OCI-LY7 (cell line): Measurements from ENCODE around the gene MORN1. TPM values are rescaled to one million over a fixed set of nuclear protein-coding genes. Genes with fewer than 3 reads are reported as not detected.

Experiments used
- BruUV-seq: library from RNA; stranded (reverse); fragments of 400-500 nt; replicated peaks from 2 replicates; lab custom pipeline; 2021; lab: Mats Ljungman, UMichigan
- CTCF ChIA-PET: fragments of 300-600 bp; sonication (Branson Sonifier 250); formaldehyde crosslinking; loops from one replicate; lab custom pipeline; 2022; ENCODE audit warnings: antibody characterized with exemption; ENCODE audit not compliant: unreplicated experiment; lab: Charles Lee
- POLR2A ChIA-PET: fragments of 300-600 bp; sonication (Branson Sonifier 250); formaldehyde crosslinking; loops from one replicate; lab custom pipeline; 2022; ENCODE audit warnings: antibody characterized with exemption; lab: Charles Lee
- DNase-seq: peaks from one replicate; pipeline ENCODE4 v3.0.0-alpha.2; 2015; ENCODE audit warnings: low spot score
- H2AFZ ChIP-seq: fragments of 200-600 bp; sonication (generic), shearing (Covaris generic); 2 replicates; pipeline ENCODE4 v1.6.1; 2014; ENCODE audit warnings: mild to moderate bottlenecking, antibody characterized with exemption, low read length, moderate library complexity
- H3K27ac ChIP-seq: fragments of 200-600 bp; sonication (generic); 2 replicates; pipeline ENCODE4 v1.5.1; 2014; ENCODE audit warnings: mixed run types, low read depth, mild to moderate bottlenecking, moderate library complexity, low read length, inconsistent platforms; ENCODE audit not compliant: poor library complexity, severe bottlenecking
- H3K36me3 ChIP-seq: fragments of 200-600 bp; sonication (generic); 2 replicates; pipeline ENCODE4 v1.6.1; 2014; ENCODE audit warnings: mild to moderate bottlenecking, antibody characterized with exemption, low read length, moderate library complexity, mixed read lengths; ENCODE audit not compliant: insufficient read depth
- H3K4me1 ChIP-seq: fragments of 200-600 bp; sonication (generic); 2 replicates; pipeline ENCODE4 v1.5.1; 2014; ENCODE audit warnings: mild to moderate bottlenecking, low read length; ENCODE audit not compliant: insufficient read depth, poor library complexity, severe bottlenecking
- H3K4me2 ChIP-seq: fragments of 200-600 bp; sonication (generic); 2 replicates; pipeline ENCODE4 v1.6.1; 2014; ENCODE audit warnings: mild to moderate bottlenecking, low read length
- H3K4me3 ChIP-seq: fragments of 200-600 bp; sonication (generic); 2 replicates; pipeline ENCODE4 v1.5.1; 2014; ENCODE audit warnings: mild to moderate bottlenecking, low read depth, low read length; ENCODE audit not compliant: poor library complexity, severe bottlenecking
- H3K79me2 ChIP-seq: fragments of 200-600 bp; sonication (generic); 2 replicates; pipeline ENCODE4 v1.6.1; 2016; ENCODE audit warnings: low read depth, mild to moderate bottlenecking, low read length, moderate library complexity, mixed read lengths; ENCODE audit not compliant: insufficient read depth
- H3K9me2 ChIP-seq: fragments of 200-600 bp; sonication (generic); 2 replicates; pipeline ENCODE4 v1.6.1; 2016; ENCODE audit warnings: mild to moderate bottlenecking, low read length, mixed read lengths; ENCODE audit not compliant: insufficient read depth
- H3K9me3 ChIP-seq: fragments of 200-600 bp; sonication (generic); 2 replicates; pipeline ENCODE4 v1.6.1; 2014; ENCODE audit warnings: mild to moderate bottlenecking, mixed run types, low read length, mixed read lengths
- H4K20me1 ChIP-seq: fragments of 200-600 bp; sonication (generic); 2 replicates; pipeline ENCODE4 v1.6.1; 2014; ENCODE audit warnings: mild to moderate bottlenecking, antibody characterized with exemption, low read length, moderate library complexity, mixed read lengths; ENCODE audit not compliant: insufficient read depth
- EZH2phosphoT487 ChIP-seq: fragments of 200-600 bp; sonication (generic); IDR thresholded peaks from 2 replicates; pipeline ENCODE4 v1.6.1; 2018; ENCODE audit warnings: low read depth, borderline replicate concordance, mild to moderate bottlenecking, mixed run types, antibody characterized with exemption, low read length, moderate library complexity, mixed read lengths
- intact Hi-C: fragments of 100-400 bp; cut with micrococcal nuclease; formaldehyde crosslinking; loops from one replicate; pipeline ENCODE4 v1.10.0; 2022; ENCODE audit not compliant: unreplicated experiment
- total RNA-seq, 2 experiments: library from RNA; depleted of rRNA in 1 of 2; stranded (reverse); fragments of >200 nt in 1 of 2; shearing (Covaris generic) in 1 of 2; gene quantifications; 2 replicates each; pipeline ENCODE4 v1.2.3, GENCODE V29; 2014 to 2022
- TF ChIP-seq, protein P1 (sequence below): fragments of 200-600 bp; sonication (generic); conservative IDR thresholded peaks from 2 replicates; pipeline ENCODE4 v1.5.1; 2014; ENCODE audit warnings: mild to moderate bottlenecking, antibody characterized with exemption, low read length, moderate library complexity, mixed read lengths

The MORN1 gene
- total RNA-seq, 2 experiments from 2014 or later, result 13.1 to 29.7 TPM

DNA sequence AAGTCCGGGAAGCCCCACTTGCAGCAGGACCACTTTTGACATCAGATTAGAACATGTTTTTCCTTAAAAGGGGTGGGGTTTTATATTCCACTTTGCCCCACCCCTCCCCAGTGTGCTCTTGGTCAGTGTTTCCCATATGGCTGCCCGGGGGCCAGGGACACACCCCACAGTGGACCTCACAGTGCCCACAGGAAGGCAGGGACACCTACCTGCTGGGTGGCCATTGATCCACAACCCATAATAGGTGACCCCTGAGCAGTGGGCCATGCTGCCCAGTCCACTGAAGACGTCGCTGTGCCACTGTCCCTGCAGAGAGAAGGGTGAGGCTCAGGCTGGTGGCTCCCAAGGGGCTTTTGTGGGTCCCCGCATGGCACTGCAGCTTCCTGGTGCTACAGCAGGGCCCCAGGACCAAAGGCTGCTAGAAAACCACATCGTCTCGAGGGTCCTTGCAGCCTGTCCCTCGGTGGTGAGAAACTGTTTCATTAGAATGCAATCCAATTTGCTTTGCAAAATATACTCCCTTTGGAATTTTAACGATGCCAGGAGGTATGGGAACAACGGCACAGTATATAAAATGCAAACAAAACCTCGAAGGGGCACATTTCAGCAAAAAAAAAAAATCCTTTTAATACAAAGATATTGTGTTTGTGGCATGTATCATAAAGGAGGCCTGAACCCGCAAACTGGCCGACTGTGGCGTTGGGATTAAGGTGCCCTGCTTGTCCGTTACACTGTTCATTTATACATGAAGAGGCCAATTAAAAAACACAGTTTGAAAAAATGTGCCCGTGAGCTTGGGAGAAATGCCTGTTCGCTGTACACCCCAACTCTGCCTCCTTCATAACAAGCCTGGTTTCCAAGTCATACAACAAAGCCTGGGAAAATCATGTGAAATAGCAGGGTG lies 16.9 kb downstream of the MORN1 start:
- ChIA-PET POLR2A (no interaction called here), CTCF (no interaction called here)
- Histone ChIP-seq H3K4me2 (no peak overlapping the region), H3K36me3 (no peaks in the 10 kb centered on the region), H3K27ac (no peak overlapping the region), H3K79me2 (no peaks in the 10 kb centered on the region), H3K4me3 (no peak overlapping the region), H3K9me3 (no peaks in the 10 kb centered on the region), H4K20me1 (no peaks in the 10 kb centered on the region), H3K9me2 (no peaks in the 10 kb centered on the region), H2AFZ (no peak overlapping the region), H3K4me1 (no peaks in the 10 kb centered on the region)
- intact Hi-C loops, result no loop called here
- TF ChIP-seq EZH2phosphoT487, result no peak
- TF ChIP-seq, protein P1, sequence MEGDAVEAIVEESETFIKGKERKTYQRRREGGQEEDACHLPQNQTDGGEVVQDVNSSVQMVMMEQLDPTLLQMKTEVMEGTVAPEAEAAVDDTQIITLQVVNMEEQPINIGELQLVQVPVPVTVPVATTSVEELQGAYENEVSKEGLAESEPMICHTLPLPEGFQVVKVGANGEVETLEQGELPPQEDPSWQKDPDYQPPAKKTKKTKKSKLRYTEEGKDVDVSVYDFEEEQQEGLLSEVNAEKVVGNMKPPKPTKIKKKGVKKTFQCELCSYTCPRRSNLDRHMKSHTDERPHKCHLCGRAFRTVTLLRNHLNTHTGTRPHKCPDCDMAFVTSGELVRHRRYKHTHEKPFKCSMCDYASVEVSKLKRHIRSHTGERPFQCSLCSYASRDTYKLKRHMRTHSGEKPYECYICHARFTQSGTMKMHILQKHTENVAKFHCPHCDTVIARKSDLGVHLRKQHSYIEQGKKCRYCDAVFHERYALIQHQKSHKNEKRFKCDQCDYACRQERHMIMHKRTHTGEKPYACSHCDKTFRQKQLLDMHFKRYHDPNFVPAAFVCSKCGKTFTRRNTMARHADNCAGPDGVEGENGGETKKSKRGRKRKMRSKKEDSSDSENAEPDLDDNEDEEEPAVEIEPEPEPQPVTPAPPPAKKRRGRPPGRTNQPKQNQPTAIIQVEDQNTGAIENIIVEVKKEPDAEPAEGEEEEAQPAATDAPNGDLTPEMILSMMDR, result no peak
- no TSS peak for BruUV-seq
- no peak for DNase-seq

DNA sequence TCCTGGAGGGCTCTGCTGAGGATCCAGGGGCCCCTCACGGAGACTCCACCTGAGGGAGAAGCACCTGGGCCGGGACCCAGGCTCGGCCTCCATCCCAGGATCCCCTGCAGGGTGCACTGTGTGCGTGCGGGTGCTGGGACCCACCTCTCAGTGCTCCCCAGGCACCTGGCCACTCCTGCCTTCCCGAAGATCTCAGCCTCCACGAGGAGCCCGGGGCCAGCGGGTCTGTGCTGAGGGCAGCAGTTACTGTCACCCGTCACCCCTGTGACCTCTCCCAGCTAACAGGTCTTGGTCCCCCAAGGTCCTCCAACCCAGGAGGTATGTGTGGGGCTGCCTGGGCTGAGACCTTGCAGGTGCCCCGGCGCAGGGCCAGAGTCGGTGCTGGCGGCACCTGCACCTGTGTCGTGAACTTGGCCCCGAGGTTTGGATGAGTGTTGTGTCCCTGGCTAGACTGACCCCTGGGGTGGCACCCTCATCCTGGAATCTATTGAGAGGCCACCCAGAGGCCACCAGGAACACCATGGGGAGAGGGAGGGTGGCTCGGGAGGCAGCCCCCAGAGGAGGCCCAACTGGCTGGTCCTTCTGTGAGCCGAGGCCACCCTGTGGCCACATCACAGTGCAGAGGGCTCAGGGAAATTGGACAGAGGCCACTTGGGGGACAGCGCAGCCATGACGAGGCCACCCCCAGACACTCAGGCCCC lies 17.7 kb downstream of the MORN1 start:
- H3K4me1 ChIP-seq, result no peaks in the 10 kb centered on the region
- no TSS peak for BruUV-seq

More for the DNA sequence above, 17.7 kb downstream of the MORN1 start:
- H3K4me3 ChIP-seq, result no peak overlapping the region
- H3K9me2 ChIP-seq, result no peaks in the 10 kb centered on the region
- no peaks in the 10 kb centered on the region for H3K9me3 ChIP-seq
- ChIA-PET CTCF (no interaction called here), POLR2A (no interaction called here)
- H4K20me1 ChIP-seq, result no peaks in the 10 kb centered on the region
- TF ChIP-seq, protein P1, result no peak
- TF ChIP-seq EZH2phosphoT487, result no peak
- no peak overlapping the region for H3K4me2 ChIP-seq
- H2AFZ ChIP-seq, result no peak overlapping the region
- DNase-seq, result no peak
- intact Hi-C loops, result no loop called here
- no peaks in the 10 kb centered on the region for H3K79me2 ChIP-seq
- H3K36me3 ChIP-seq, result no peaks in the 10 kb centered on the region
- no peak overlapping the region for H3K27ac ChIP-seq
